Activated CD8-positive, alpha-beta memory T cell treated with anti-CD3 and anti-CD28 coated beads, Interleukin-2, amount 50 U/mL, for 24 hours (primary cell): ENCODE data around the gene HBG2.
"Not testable (repeated sequence)": the region's sequence is repeated elsewhere in the genome, so short reads cannot be mapped to it uniquely, and the experiment has no call there.

Experiments
- DNase-seq: peaks from one replicate; pipeline ENCODE4 v3.0.0-alpha.2; 2020; ENCODE audit errors: extremely low read depth

Gene HBG2

GRCh38 chr11:5254646-5255413, at the start of gene HBG2:
TSS of gene HBG2 (minus strand) at chr11:5254781. CDS start at chr11:5254728, 53 bp downstream.
- not testable (repeated sequence) for DNase-seq

- no peak for DNase-seq
These were observed 49.5 kb upstream of the HBG2 start for GRCh38 chr11:5304046-5304445.

GRCh38 chr11:5303626-5304025, 49.0 kb upstream of the HBG2 start:
- no peak for DNase-seq

- DNase-seq = no peak
These were observed 47.3 kb upstream of the HBG2 start, which contains the start of gene OR51B4 for GRCh38 chr11:5301846-5302245. TSS of gene OR51B4 (minus strand) at chr11:5301946. CDS start at chr11:5301946, 0 bp downstream.

- no peak for DNase-seq
These were observed 45.7 kb upstream of the HBG2 start for GRCh38 chr11:5300251-5300650.

- no peak for DNase-seq
These were observed 43.9 kb upstream of the HBG2 start for GRCh38 chr11:5298451-5298850.

GRCh38 chr11:5297721-5298323, 43.2 kb upstream of the HBG2 start:
- DNase-seq = no peak

GRCh38 chr11:5294342-5294995, 39.9 kb upstream of the HBG2 start:
- DNase-seq = not testable (repeated sequence)

- DNase-seq = no peak
These were observed 38.4 kb upstream of the HBG2 start for GRCh38 chr11:5293028-5293427.

- DNase-seq = no peak
These were observed 36.7 kb upstream of the HBG2 start for GRCh38 chr11:5291207-5291838.

- no peak for DNase-seq
These were observed 35.5 kb upstream of the HBG2 start for GRCh38 chr11:5290106-5290505.

- no peak for DNase-seq
These were observed 35.1 kb upstream of the HBG2 start for GRCh38 chr11:5289696-5290095.

- no peak for DNase-seq
These were observed 34.4 kb upstream of the HBG2 start for GRCh38 chr11:5288906-5289550.

- no peak for DNase-seq
These were observed 33.7 kb upstream of the HBG2 start for GRCh38 chr11:5288108-5288905.

GRCh38 chr11:5286901-5287300, 32.3 kb upstream of the HBG2 start:
- no peak for DNase-seq

GRCh38 chr11:5286351-5286750, 31.8 kb upstream of the HBG2 start:
- no peak for DNase-seq

GRCh38 chr11:5285703-5286340, 31.2 kb upstream of the HBG2 start:
- no peak for DNase-seq

- no peak for DNase-seq
These were observed 30.1 kb upstream of the HBG2 start for GRCh38 chr11:5284637-5285036.

GRCh38 chr11:5283882-5284281, 29.3 kb upstream of the HBG2 start:
- no peak for DNase-seq

GRCh38 chr11:5283086-5283485, 28.5 kb upstream of the HBG2 start:
- DNase-seq = no peak

- no peak for DNase-seq
These were observed 28.0 kb upstream of the HBG2 start for GRCh38 chr11:5282628-5283027.
